ENCODE results near the gene AFG3L2. TPM values are rescaled to one million over a fixed set of nuclear protein-coding genes. Genes with fewer than 3 reads are reported as not detected.
A peak's percentile ranks its signal among the peaks of the same experiment; 100 is the strongest.

The AFG3L2 gene
- total and polyA plus RNA-seq, 2 of the 13 experiments (the other 11 are each of a cell fraction or from before 2014, with no cell fraction given): 28.6 to 86.9 TPM

- TF ChIP-seq E2F1 (CRISPR knock-in tag; IDR thresholded peaks at IDR 0.05): no peak; the same call in 1 of the 2 replicates
- peak; percentile 90 for TF ChIP-seq ZNF563 (CRISPR knock-in tag; IDR thresholded peaks at IDR 0.05)
- TF ChIP-seq ZNF431 (CRISPR knock-in tag; IDR thresholded peaks at IDR 0.05; ENCODE audit: borderline replicate concordance, low read depth): peak; percentile 93
- TF ChIP-seq ATF3 (CRISPR knock-in tag; IDR thresholded peaks at IDR 0.05): no peak
- TF ChIP-seq THRA (CRISPR knock-in tag; IDR thresholded peaks at IDR 0.05; ENCODE audit: borderline replicate concordance): 0 out of 2 replicates have a peak, but pooled peaks have one; percentile 11
- peak; percentile 76 for TF ChIP-seq ARID4A (CRISPR knock-in tag; IDR thresholded peaks at IDR 0.05; ENCODE audit: borderline replicate concordance)
- no peak for TF ChIP-seq ZSCAN12 (CRISPR knock-in tag; IDR thresholded peaks at IDR 0.05)
- TF ChIP-seq KLF9 (CRISPR knock-in tag; IDR thresholded peaks at IDR 0.05; ENCODE audit: low read depth): no peak
- TF ChIP-seq MTERF4 (CRISPR knock-in tag; IDR thresholded peaks at IDR 0.05): no peak
- TF ChIP-seq PHF5A (CRISPR knock-in tag; IDR thresholded peaks at IDR 0.05; ENCODE audit: low read depth, unreplicated experiment): no peak
- no peak for TF ChIP-seq HMG20A (CRISPR knock-in tag; IDR thresholded peaks at IDR 0.05; ENCODE audit: borderline replicate concordance)
- TF ChIP-seq MTF2 (CRISPR knock-in tag; IDR thresholded peaks at IDR 0.05; ENCODE audit: borderline replicate concordance): no peak
- TF ChIP-seq ZHX2 (IDR thresholded peaks at IDR 0.05; ENCODE audit: low read depth): no peak; the same call in 1 of the 2 replicates
- peak; percentile 82 for TF ChIP-seq ZHX2 (CRISPR knock-in tag; IDR thresholded peaks at IDR 0.05; ENCODE audit: borderline replicate concordance)
Measured at GRCh38 chr18:12376754-12377555, at the start of gene AFG3L2 (continued).

Data from HepG2 (cell line).